Stimulated activated CD8-positive, alpha-beta memory T cell treated with anti-CD3 and anti-CD28 coated beads, Interleukin-15, amount 100 ng/mL, for 4 hours (primary cell): ENCODE measurements around the gene CCSER1.
"Not testable (repeated sequence)": the region's sequence is repeated elsewhere in the genome, so short reads cannot be mapped to it uniquely, and the experiment has no call there.

Experiments
- DNase-seq, 2 donors: peaks; one replicate each; pipeline ENCODE4 v3.0.0-alpha.2; 2020; ENCODE audit warnings: low read depth in 2 of 2

Gene CCSER1

DNA sequence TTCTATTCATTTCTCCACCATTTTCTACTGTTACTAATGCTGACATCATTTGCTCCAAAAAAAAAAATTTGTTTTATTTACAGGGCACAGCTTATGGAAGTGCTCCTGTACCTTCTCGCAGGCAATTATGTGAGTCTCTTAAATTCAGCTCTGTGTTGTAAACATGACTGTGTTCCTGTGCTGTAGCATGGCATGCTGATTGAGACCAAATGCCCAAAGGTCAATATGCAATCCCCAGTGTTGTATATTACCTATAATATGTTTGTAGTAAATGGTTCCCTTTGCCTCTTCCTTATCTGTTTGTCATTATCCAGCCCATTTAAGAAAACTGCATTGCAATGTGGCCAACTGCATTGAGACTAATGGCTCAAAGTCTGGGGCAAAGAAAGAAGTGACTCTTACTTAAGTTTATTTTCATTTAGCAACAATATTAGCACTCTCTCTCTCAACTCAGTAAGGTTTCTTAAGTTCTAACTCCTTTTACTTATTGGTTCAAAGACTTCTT is 1156.6 kb downstream of the CCSER1 start:
- DNase-seq = no peak

DNA sequence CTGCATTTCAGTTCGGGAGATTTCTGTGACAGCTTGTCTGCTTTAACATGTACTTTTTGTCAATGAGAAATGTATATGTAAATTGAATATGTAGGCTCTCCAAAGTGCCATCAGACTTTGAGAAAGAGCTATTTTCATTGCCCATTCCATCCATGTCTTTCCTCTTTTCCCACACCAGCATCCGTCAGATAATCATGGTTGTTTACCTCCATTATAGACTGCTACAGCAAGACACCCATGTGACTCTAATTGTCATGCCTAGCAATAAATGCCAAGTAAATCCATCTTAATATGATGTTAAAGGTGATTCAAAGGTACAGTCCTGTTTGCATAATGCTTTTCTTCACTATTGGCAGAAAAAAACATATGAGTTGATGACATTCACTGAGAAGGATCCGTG is 1157.3 kb downstream of the CCSER1 start:
- no peak for DNase-seq

DNA sequence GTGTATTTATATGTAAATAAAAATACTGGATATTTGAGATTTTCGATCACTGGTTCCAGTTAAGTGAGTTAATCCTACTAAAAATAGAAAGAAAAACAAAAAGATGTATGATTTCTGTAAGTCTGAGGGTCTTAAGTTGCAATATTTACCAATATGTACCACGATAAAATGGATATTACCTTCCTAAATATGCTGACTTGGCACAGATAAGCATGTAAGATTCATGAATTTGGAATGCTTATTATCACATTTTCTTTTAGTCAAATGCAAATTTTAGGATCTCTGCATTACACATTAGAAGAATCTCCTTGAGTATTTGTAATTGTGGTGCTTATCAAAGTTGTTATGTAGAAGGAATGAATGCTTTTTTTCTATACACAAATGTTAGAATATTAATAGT is 1158.3 kb downstream of the CCSER1 start:
- no peak for DNase-seq

DNA sequence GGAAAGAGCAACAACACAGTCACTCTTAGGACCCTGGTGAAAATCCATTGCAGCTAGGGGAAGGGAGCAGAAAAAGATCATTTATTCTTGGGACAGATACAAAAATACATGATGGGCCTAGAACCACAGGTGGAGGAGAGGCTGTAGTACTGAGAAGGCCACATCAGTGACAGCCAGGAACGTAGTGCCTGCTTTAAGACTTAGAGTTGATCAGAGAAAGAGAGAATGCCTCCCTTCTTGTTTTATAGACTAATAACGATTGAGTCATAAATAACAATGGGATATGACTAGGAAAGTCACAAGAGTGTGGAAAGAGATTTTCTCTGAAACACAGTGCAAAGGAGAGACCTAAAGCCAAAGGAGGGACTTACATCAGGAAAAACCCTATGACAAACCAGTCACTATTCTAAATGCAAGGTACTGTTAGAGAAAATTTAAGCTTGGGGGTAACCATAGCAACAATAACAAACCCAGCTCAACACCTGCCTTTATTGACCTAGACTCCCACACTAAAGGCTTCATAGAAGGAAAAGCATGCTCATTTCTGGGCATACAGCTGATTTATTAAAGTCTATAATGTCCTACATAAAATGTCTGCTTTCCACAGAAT is 1161.6 kb downstream of the CCSER1 start:
- no peak for DNase-seq

DNA sequence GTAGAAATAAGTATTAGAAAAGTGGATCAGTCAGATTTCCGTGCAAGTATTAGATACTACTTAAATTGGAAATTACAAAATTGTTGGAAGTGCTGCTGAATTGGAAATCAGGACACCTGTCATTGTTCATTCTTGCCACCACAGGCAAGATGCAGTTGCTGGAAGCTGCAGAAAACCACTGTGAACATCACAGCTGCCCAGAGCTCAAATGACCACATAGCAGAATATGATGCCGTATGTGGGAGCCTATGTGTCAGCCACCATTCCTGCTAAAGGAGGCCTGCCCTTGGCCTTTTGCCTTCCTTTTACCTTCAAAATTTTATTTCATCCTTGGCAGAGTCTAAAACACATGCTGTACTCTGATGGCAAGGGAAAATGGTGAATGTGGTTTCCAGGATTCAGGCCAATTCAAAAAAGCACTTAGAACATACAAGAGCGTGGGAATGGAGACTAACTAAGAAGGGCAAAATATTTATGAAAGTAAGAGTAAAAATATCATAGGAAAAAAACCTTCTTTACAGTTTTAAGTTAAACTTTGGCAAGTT is 1171.0 kb downstream of the CCSER1 start:
- DNase-seq = no peak

DNA sequence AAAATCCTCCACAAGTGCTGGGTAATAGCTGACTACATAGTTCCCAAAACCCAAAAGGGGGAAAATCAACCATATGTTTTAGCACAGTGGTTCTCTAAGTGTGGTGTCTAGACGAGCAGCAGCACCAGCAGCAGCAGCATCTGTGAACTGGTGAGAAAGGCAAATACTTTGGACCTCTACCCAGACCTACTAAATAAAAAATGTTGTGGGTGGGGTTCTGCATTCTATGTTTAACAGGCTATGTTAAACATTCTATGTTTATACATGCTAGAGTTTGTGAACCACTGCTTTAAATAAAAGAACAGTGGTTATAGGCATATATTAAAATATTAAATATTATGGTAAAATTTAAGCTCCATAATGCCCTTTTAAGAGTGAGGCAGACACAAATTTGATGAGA is 1171.6 kb downstream of the CCSER1 start:
- DNase-seq = no peak

DNA sequence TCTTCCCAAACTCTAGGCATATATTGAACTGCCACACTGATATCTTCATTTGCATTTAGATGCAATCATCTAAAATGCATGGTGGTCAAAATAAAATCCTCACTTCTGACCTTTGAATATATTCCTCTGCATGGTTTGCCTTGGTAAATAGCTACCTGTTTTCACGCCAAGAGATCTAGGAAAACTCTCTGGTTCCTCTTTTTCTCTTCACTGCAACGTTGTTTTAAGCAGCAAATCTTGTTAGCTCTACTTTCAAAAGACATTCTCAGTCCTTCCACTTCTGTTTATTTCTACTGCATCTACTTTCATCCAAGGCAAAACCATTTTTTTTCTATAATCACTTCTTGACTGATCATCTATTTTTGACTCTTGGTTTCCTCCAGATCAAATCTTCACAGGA is 1174.9 kb downstream of the CCSER1 start:
- DNase-seq = no peak

DNA sequence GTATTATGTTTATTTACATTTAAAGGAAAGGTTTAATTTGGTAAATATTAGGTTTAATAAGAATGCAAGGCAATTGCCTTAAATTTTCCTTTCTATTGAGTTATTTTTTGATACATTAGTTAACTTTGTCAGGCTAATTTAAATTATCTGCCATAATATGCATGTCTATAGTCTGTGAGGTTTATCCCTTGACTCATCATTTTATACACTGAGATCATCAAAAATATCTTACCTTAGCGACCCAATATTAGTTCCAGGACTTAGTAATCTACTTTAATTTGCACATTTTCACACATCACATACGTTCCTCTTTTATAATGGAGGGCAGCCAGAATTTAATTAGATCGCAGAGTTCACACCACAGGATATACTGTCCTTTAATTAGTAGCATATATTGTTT is 1177.1 kb downstream of the CCSER1 start:
- DNase-seq = no peak

DNA sequence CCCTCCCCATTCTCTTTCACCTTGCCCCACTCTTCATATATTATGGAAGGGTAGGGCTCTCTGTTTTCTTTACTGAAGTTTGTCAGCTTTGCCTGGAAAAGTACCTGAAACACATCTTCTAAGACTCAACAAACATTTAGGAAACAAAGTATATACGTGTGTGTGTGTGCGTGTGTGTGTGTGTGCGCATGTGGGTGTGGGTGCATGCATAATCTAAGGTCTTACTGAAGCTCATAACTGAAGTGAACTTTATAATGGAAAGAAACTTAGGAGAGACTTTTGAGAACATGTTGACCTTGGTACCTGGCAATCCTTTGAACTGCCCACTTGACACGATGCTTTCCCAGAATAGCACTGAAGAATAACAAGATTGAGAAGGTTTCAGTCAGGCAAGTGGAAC is 1190.2 kb downstream of the CCSER1 start:
- no peak for DNase-seq

DNA sequence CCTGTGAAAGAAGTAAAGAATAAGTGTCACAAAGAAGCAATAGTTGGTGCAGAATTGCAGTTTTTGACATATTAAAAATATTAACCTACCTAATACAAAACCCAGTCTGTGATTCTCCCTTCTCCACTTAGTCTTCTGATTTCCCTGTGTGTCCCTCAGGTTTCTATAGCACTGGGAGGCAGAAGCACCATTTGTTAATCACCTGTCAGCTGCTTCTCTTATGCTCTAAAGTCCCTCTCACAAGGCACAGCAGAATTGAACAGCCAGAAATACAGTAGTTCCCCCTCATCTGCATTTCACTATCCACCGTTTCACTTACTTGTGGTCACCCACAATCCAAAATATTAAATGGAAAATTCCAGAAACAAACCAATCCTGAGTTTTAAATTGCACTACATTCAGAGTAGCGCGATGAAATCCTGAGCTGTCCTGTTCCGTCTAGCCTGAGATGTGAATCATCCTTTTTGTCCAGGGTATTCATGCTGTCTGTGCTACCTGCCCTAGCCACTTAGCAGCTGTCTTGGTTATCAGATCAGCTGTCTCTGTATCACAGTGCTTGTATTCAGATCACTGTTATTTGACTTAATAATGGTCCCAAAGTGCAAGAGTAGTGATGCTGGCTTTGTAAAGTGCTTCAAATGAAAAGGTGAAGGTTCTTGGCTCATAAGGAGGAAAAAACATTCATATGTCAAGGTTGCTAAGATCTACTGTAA is 1192.5 kb downstream of the CCSER1 start:
- DNase-seq = no peak

DNA sequence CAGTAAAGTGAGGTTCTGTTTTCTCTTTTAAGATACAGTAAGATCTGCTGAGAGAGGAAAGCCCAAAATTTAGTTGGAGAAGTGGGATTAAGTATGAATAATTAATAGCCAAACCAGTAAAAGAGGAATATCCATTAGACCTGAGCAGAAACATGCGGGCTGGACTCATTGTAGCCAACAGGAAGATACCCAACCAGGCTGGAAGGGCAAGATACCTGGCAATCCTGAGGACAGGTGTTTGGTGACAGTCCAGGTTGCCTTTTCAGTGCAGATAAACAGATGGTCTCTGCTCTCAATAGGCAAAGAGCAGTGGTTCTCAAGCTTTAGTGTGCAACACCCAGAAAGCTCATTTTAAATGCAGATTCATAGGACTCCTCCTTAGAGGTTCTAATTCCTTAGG is 1195.8 kb downstream of the CCSER1 start:
- DNase-seq = no peak

DNA sequence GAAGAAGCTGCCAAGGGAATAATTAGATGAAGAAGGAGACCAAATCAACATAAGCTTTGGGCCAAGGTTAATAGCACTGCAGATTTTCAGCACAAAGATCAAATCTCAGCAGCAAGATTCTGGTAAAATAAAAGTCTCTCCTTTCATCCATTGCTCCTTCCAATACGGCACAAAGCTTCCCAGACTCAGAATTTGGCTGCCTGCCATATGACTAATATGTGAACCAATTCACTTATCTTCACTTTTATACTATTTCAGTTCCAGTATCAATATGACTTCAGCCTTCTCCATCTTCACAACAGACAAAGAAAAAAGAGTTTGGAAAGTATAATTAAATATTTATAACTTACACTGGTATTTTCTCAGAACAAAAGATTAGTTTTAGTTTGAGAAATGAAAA is 1198.3 kb downstream of the CCSER1 start:
- DNase-seq = no peak

DNA sequence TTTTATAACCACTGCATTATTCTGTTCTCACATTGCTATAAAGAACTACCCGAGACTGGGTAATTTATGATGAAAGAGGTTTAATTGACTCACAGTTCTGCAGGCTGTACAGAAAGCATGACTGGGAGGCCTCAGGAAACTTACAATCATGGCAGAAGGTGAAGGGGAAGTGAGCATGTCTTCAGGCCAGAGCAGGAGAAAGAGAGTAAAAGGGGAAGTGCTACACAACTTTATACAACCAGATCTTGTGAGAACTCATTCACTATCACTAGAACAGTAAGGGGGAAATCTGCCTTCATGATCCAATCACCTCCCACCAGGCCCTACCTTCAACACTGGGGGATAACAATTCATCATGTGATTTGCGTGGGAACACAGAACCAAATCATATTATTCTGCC is 1199.0 kb downstream of the CCSER1 start:
- not testable (repeated sequence) for DNase-seq

DNA sequence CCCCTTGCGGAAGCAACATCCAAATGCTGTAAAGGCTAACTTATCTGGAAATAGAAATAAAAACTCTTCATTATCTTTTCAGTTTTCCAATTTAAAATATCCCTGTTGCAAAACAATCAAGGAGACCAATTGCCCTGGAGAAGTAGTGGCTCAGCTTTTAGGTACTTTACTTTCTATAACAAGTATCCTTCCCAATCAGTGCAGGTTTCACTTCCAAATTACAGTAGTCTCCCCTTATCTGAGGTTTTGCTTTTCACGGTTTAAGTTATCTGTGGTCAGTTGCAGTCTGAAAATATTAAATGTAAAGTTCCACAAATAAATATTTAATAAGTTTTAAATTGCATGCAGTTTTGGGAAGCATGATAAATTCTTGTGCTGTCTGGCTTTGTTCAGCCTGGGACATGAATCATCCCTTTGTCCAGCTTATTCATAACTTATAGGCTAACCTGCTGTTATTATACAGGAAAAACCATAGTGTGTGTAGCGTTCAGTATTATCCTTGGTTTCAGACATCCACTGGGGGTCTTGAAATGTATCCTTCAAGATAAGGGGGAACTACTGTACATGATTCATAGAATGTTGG is 1203.5 kb downstream of the CCSER1 start:
- no peak for DNase-seq

DNA sequence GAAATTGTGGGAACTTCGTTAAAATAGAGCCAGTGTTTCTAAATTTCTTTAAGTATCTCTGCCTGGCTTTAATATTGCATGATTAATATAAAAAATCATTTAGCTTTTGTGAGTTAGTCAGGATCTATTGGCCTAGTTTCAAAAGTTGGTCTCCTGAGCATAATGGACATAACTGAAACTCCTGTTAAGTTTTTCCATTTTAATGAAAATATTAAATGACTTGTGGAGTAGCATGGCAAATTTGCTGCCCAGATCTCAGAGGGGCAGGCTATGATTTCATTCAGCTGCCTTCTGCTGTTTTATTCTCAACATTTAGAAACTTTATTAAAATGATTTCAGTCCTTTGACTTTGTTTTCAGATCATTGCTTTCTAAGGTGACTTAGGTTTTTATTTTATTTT is 1213.6 kb downstream of the CCSER1 start:
- DNase-seq = no peak

DNA sequence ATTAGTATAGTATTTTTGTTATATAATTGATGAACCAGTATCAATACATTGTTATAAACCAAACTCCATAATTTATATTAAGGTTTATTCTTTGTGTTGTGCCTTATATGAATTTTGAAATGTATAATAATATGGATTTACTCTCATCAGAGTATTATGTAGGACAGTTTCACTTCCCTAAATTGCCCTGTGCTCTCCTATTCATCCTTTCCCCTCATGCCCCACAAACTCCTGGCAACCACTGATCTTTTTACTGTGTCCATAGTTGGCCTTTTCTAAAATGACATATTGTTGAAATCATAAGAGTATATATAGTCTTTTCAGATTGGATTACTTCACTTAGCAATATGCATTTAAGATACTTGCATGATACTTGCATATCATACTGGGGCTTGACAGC is 1218.4 kb downstream of the CCSER1 start:
- DNase-seq = no peak

DNA sequence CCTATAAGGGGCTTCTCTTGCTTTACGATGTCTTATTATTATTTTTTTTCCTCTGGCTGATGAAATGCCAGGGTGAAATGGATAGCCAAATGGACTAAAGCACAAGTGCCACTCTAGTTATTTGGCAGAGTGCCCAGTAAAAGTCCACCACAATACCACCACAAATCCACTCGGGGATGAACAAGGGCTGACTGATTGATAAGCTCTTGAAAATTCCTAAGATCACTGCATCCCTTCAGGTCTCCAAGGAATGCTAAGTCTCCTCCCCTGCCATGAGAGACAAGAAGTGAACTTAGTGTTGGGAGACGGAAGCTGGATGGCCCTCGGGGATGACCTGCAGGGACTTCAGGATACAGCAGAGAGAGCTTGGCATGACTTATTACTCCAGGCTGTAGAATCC is 1229.3 kb downstream of the CCSER1 start:
- DNase-seq = not testable (repeated sequence)

DNA sequence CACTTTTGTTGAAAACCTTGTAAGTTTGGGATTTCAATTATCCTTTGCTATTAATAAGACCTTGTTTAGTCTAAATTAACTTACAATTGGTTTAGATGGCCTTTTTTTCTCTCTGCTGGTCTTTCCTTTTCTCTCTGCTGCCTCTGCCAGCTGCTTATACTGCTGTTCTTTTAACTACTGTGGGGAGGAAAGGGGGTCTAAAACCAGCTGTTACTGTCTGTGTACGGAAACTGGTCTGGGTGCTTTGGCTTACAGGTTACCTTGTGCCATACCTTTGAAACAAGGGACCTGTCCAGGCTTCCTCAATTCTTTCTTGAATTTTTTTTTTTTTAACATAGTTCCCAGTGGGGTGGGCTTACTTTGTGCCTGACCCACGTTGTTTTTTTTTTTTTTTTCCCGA is 1230.8 kb downstream of the CCSER1 start:
- DNase-seq = not testable (repeated sequence)

DNA sequence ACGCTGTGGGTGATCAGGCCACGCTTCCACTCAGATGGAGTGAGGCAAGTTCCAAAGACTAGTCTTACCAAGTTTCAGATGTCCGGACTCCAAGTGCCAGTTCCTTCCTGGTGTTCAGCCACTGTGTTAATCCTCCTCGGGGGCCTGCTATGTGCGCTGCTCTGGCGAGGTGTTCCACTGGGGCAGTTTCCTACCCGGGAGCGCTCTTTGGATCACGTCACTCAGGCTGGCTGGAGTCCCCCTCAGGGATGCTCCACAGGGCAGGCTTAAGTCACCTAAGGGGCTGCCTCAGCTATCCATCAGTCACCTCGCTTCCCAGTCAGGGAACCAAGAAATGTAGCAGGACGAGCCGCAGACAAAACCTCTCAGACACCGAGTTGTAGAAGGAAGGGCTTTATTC is 1231.4 kb downstream of the CCSER1 start:
- DNase-seq = not testable (repeated sequence)

DNA sequence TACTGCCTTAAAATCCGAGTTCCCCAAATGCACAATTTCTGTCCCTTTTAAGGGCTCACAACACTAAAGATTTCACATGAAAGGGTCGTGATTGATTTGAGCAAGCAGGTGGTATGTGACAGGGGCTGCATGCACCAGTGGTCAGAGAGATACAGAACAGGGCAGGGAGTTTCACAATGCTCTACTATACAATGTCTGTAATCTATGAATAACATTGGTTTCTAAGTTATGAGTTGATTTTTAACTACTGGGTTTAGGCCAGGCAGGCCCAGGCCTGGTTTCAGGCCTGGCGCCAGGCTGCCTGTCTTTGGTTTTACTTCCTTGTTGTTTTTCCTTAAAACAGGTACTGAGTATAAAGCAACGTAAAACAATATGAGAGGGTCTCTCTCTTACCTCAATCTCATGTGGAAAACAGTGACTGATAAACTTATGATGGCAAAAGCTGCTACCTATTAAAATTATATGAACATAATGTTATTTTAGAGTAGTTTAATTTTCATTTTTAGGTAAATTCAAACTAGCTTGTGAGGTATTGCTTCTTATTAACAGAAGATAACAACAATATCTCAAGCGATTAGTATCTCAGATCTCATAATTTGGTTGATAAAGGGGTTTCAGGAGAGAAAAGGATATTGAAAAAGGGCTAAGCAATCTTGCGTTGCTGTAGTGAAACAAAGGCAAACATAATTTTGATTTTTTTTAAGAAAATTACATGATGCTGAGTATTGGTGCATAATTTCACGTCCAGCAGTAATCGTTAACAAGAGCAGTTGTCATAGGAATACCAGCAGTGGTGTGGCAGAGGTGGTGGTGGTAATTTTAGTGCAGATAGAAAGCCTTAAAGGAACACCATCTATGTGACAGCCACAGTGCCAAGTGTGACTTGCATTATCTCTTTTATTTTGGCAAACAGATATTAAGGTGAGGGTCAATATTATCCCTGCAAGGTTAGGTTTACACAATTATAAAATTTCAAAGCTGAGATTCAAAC is 1232.1 kb downstream of the CCSER1 start:
- DNase-seq = no peak

DNA sequence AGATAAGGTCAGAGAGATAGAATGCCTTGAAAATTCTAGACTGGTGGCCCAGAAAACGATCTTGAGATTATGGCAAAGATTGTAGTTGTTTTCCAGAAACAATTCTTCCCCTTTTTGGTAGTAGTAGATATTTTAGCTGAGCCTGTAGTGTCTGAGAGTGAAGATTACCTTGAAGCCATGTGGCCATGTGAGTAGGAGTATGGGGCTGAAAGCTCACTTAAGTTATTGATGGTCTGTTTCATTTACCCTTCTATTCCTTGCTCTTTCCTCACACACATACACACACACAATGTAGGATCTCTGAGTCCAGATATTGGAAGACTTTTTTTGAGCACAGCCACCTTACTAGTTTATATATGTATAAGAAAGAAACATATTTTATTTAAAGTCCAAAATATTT is 1234.9 kb downstream of the CCSER1 start:
- DNase-seq = no peak

DNA sequence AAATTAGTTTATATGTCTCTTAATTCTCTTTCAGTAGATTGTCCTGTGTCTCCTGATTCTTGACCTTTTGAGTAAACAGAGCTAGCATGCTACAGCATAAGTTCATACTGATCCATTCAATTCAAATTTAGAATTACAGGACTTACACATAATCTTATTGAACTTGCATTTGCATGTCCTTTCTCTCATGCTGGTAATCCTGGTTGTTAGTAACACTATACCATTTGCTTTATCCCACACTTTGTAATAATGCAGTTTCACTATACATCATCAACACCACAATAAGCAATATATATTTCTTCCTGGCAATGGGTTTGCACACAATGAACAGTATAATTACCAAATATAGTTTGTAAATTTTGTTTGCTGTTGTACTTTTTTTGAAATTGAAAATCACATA is 1239.4 kb downstream of the CCSER1 start:
- DNase-seq = no peak
